ENCODE results near the gene YY1. TPM values are rescaled to one million over a fixed set of nuclear protein-coding genes. Genes with fewer than 3 reads are reported as not detected.

Gene YY1
- total RNA-seq, 1 experiment from 2014 or later = 44.4 TPM

DNA sequence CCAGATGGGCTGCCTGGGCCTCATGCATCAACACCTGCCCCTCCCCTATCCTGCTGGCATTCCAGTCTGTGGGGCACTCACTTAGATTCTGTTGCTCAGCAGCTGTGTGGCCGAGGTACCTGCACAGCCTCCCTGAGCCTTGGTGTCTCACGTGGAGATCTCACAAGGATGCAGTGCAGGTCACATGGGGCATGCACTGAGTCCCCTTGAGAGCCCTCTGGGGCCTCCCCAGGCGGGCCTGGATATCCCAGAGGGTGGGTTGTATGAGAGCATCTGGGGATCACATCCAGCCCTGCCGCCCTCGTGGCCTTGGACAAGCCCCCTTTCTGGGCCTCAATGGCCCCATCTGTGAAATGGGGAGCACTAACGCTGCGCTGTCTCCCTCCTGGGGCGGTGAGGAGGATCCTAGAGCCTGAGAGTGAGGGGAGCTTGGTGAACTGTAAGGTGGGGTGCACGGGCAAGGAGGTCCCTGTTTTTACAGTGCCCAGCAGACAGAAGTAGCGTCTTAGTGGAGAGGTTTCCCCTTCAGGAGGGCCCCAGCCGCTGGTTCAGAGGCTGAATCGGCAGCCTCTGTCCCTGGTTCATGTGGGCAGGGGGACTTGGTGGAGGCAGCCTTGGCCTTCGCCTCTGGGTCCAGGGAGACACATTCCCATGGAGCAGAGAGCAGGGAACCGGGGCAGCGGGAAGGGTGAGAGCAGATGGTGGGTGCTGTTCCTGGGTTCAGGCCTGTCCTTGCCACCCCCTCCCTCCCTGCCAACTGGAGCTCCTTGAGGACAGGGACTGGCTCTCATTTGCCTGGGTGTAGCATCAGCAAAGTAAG is 83.4 kb downstream of the YY1 start:
- in situ Hi-C loops (cut with HindIII; ENCODE audit: low pct_unique_long_range_greater_than_20kb, low sequenced_read_pairs) = no loop called here
- DNase-seq (ENCODE audit: low read depth) = no peak

DNA sequence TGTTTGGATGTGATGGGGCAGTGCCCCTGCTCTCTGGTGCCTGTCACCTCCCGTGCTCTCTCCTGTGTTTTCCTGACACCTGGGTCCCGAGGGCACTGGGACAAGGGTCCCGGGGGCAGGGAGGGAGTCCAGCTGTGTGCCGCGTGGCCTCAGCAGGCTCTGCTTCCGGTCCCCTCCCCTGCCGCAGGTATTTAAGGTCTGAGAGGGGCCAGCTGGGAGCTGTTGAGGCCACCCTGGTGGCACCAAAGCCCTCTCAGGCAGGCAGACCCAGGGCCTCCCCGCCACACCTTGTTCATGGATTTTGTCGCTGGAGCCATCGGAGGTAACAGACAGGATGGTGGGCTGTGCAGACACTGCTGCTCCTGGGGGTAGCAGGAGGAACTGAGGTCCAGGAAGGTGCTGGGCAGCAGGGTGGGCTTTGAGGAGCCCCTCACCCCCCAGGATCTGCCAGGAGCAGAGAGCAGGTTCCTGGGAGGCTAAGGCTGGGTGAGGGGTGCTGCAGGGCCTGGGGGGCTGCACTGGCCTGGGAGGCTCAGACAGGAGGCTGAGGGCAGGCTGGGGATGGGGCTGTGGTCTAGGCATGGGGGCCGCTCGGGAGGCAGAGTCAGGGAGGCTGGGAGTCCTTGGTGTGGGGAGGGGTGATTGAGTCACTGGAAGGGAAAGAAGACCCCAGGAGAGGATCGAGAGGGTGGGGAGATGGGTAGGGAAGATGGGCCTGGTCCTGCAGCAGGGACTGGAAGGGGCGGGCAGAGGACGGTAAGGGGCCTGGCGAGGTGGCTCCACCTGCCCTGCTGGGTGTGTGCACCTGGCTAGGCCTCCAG is 84.4 kb downstream of the YY1 start, which contains the start of gene SLC25A47:
SLC25A47 (plus strand) TSS at position 219 of the 821 bp plus-strand sequence; CDS start at position 295, 76 bp downstream.
- no peak for DNase-seq (ENCODE audit: low read depth)
- in situ Hi-C loops (cut with HindIII; ENCODE audit: low pct_unique_long_range_greater_than_20kb, low sequenced_read_pairs) = no loop called here

- DNase-seq (ENCODE audit: low read depth) = no peak
- in situ Hi-C loops (cut with HindIII; ENCODE audit: low pct_unique_long_range_greater_than_20kb, low sequenced_read_pairs) = no loop called here
These were observed 85.0 kb downstream of the YY1 start for GRCh38 chr14:100323942-100324307.

- no peak for DNase-seq (ENCODE audit: low read depth)
- in situ Hi-C loops (cut with HindIII; ENCODE audit: low pct_unique_long_range_greater_than_20kb, low sequenced_read_pairs) = no loop called here
These were observed 86.3 kb downstream of the YY1 start for GRCh38 chr14:100325231-100325632.

- DNase-seq (ENCODE audit: low read depth) = no peak
- in situ Hi-C loops (cut with HindIII; ENCODE audit: low pct_unique_long_range_greater_than_20kb, low sequenced_read_pairs) = no loop called here
These were observed 87.0 kb downstream of the YY1 start for GRCh38 chr14:100325958-100326357.

- in situ Hi-C loops (cut with HindIII; ENCODE audit: low pct_unique_long_range_greater_than_20kb, low sequenced_read_pairs) = no loop called here
- no peak for DNase-seq (ENCODE audit: low read depth)
These were observed 88.2 kb downstream of the YY1 start for GRCh38 chr14:100327128-100327527.

GRCh38 chr14:100328495-100329163 is 89.7 kb downstream of the YY1 start:
- in situ Hi-C loops (cut with HindIII; ENCODE audit: low pct_unique_long_range_greater_than_20kb, low sequenced_read_pairs) = no loop called here

GRCh38 chr14:100329233-100330006 is 90.5 kb downstream of the YY1 start:
- DNase-seq (ENCODE audit: low read depth) = no peak
- in situ Hi-C loops (cut with HindIII; ENCODE audit: low pct_unique_long_range_greater_than_20kb, low sequenced_read_pairs) = no loop called here

More at GRCh38 chr14:100328495-100329163, 89.7 kb downstream of the YY1 start:
- DNase-seq (ENCODE audit: low read depth) = no peak

GRCh38 chr14:100330007-100330344 is 91.0 kb downstream of the YY1 start:
- no peak for DNase-seq (ENCODE audit: low read depth)
- in situ Hi-C loops (cut with HindIII; ENCODE audit: low pct_unique_long_range_greater_than_20kb, low sequenced_read_pairs) = no loop called here

- no peak for DNase-seq (ENCODE audit: low read depth)
- in situ Hi-C loops (cut with HindIII; ENCODE audit: low pct_unique_long_range_greater_than_20kb, low sequenced_read_pairs) = no loop called here
These were observed 91.5 kb downstream of the YY1 start for GRCh38 chr14:100330388-100330931.

DNA sequence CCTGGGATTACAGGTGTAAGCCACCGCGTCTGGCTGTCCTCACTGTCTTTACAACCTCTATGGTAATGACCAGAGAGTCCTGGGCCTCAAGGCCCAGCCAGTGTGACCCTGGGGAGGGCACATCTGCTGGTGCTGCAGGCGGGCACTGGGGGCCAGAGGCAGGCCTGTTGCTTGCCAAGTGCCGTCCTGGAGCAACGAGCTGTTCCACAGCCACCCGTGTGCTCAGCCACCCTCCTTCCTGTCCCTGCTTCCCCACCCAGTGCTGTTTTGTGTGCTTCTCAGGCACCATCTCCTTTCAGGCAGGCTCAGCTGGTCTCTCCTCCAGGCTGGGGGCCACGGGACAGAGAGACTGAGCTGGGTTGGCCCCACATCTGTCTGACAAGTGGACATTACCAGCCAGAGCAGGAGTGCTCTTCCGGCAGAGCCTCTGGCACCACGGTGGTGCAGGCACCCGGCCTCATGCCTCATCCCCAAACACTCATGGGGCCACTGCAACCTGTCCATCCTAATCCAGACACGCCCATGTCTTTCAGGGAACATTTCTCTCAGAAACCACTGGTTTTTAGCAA is 93.2 kb downstream of the YY1 start:
- in situ Hi-C loops (cut with HindIII; ENCODE audit: low pct_unique_long_range_greater_than_20kb, low sequenced_read_pairs) = no loop called here
- DNase-seq (ENCODE audit: low read depth) = no peak

Other genes starting within 250 kb of the YY1 start
- gene EVL, start 173.7 kb upstream of the YY1 start, total RNA-seq (2014; rRNA removed; shearing (Covaris generic); ENCODE audit: low replicate concordance) = 2.1 and 5.6 TPM in 2 replicates
- 0.14 and 1.5 TPM in 2 replicates for gene DEGS2, start 79.5 kb upstream of the YY1 start, total RNA-seq (2014; rRNA removed; shearing (Covaris generic); ENCODE audit: low replicate concordance)
- 33.6 and 46.0 TPM in 2 replicates for gene SLC25A29, start 67.3 kb downstream of the YY1 start, total RNA-seq (2014; rRNA removed; shearing (Covaris generic); ENCODE audit: low replicate concordance)
- not detected in 2 replicates for gene SLC25A47, start 84.2 kb downstream of the YY1 start, total RNA-seq (2014; rRNA removed; shearing (Covaris generic); ENCODE audit: low replicate concordance)
- 6.7 and 15.6 TPM in 2 replicates for gene WDR25, start 137.3 kb downstream of the YY1 start, total RNA-seq (2014; rRNA removed; shearing (Covaris generic); ENCODE audit: low replicate concordance)